Omental fat pad (tissue), 4 donors: ENCODE data around the gene C12orf50. TPM values are rescaled to one million over a fixed set of nuclear protein-coding genes. Genes with fewer than 3 reads are reported as not detected.
"Not testable (repeated sequence)": the region's sequence is repeated elsewhere in the genome, so short reads cannot be mapped to it uniquely, and the experiment has no call there.

Experiments used
- ATAC-seq: fragments of 150-250 bp; one replicate; pipeline ENCODE4 v1.9.1; 2016; ENCODE audit warnings: mild to moderate bottlenecking, moderate library complexity; ENCODE audit not compliant: low FRiP score
- DNase-seq: peaks from one replicate; pipeline ENCODE4 v3.0.0-alpha.2; 2019; ENCODE audit warnings: low spot score
- total RNA-seq, 4 donors: library from RNA; depleted of rRNA; stranded (reverse); fragments of >200 nt; gene quantifications; one replicate each; pipeline ENCODE4 v1.1.0, GENCODE V29; 2016
- TF ChIP-seq, protein P1 (sequence below), 3 donors: fragments of 450-650 bp; IDR thresholded peaks; one replicate each; pipeline ENCODE4 v1.5.1; 2016 to 2017; ENCODE audit warnings: antibody characterized with exemption in 3 of 3, mild to moderate bottlenecking in 3 of 3, moderate library complexity in 2 of 3

Gene C12orf50
- total RNA-seq, 4 donors from 2014 or later = 0.65 TPM; not detected in 3

DNA sequence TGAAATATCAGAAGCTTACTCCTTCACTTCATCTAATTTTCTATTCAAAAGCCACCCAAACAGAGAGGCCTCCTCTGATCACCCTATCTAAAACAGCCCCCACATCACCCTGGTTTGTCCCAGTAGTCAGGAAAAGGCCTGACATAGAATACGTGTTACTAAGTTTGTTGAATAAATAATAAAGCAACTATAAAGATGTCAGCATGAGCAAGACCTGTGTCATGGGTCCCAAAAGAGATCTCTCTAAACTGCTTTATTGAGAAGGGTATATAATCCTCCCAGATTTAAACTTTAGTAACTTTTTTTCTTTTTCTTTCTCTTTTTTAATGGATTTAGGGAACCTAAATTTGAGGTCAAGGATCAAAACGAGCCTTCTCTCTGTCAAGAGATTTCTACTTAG, 27.4 kb upstream of the C12orf50 start:
- DNase-seq (no peak), ATAC-seq (no peak)
- TF ChIP-seq, protein P1, sequence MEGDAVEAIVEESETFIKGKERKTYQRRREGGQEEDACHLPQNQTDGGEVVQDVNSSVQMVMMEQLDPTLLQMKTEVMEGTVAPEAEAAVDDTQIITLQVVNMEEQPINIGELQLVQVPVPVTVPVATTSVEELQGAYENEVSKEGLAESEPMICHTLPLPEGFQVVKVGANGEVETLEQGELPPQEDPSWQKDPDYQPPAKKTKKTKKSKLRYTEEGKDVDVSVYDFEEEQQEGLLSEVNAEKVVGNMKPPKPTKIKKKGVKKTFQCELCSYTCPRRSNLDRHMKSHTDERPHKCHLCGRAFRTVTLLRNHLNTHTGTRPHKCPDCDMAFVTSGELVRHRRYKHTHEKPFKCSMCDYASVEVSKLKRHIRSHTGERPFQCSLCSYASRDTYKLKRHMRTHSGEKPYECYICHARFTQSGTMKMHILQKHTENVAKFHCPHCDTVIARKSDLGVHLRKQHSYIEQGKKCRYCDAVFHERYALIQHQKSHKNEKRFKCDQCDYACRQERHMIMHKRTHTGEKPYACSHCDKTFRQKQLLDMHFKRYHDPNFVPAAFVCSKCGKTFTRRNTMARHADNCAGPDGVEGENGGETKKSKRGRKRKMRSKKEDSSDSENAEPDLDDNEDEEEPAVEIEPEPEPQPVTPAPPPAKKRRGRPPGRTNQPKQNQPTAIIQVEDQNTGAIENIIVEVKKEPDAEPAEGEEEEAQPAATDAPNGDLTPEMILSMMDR (IDR thresholded peaks at IDR 0.05) = no peak

GRCh38 chr12:88052686-88053085, 23.5 kb upstream of the C12orf50 start:
- TF ChIP-seq, protein P1 (IDR thresholded peaks at IDR 0.05) = no peak
- DNase-seq (no peak), ATAC-seq (no peak)

DNA sequence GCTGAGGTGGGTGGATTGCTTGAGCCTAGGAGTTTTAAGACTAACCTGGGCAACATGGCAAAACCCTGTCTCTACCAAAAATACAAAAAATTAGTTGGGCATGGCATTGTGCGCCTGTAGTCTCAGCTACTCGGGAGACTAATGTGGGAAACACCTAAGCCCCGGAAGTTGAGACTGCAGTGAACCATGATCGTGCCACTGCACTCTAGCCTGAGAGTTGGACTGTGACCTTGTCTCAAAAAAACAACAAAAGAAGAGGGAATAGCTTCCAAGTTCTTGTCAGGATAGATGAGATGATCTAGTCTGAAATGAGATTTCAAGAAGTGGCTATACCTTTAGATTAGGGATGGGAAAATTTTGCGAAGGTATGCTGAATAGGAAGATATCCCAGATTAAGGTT, 14.8 kb upstream of the C12orf50 start:
- TF ChIP-seq, protein P1 (IDR thresholded peaks at IDR 0.05) = no peak
- ATAC-seq = no peak

GRCh38 chr12:88037770-88038169, 8.6 kb upstream of the C12orf50 start:
- TF ChIP-seq, protein P1 (IDR thresholded peaks at IDR 0.05) = no peak
- no peak for ATAC-seq
- DNase-seq = no peak

More for the DNA sequence above, 14.8 kb upstream of the C12orf50 start:
- no peak for DNase-seq

DNA sequence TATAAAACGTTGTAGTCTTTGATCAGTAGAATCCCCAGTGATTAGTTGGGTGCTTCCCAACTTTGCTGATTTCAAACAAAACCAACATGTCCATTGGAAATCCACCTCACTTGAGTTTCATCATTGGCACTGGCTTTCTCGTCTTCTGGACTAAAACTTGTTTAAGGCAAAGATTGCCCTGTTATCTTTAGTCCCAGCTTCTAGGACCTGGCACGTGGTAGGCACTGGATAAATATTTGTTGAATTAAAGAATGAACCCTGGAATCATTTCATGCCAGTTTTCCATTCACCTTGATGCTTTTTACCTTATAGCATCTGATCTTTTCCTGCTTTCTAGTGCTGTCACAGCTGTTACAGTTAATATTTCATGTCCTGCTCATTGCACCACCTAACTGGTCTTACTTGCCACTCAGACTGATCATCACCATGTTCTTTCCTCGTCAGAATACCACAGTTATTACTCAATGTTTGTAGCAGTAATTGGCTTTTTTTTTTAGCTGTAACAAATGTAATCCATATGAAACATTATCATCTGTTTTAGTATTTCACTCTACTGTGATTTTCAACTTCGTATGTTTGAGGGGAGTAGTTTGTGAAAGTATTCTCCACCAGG, 7.3 kb upstream of the C12orf50 start:
- TF ChIP-seq, protein P1 (IDR thresholded peaks at IDR 0.05) = no peak
- no peak for ATAC-seq

DNA sequence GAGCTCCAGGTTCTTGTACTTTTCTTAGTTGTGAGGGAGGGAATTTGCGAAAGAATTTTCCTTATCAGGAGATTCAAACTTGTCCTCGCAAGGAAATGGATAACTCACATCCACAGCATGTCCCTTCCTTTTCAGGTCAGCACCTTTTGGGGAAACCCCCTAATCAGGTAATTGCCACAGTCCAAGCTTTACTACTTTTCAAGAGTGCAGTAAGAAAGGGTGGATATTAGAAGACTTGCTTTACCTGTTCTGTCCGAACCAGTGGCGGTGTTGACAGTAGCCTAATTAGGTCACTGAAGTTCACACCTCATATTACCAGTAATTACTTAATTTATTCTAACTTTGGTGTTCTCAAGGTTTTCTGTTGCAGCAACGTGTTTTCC, 6.7 kb upstream of the C12orf50 start:
- DNase-seq (no peak), ATAC-seq (peak; percentile 15)
- TF ChIP-seq, protein P1 (IDR thresholded peaks at IDR 0.05) = no peak

More for the DNA sequence above, 7.3 kb upstream of the C12orf50 start:
- DNase-seq = no peak

GRCh38 chr12:88035271-88035906, 6.2 kb upstream of the C12orf50 start:
- TF ChIP-seq, protein P1 (IDR thresholded peaks at IDR 0.05) = no peak
- DNase-seq (peak; percentile 74), ATAC-seq (peak; percentile 99)

GRCh38 chr12:88031161-88031560, 2.0 kb upstream of the C12orf50 start:
- ATAC-seq, DNase-seq: not testable (repeated sequence)
